T-helper 1 cell treated with Interleukin-12 subunit alpha and Interleukin-12 subunit beta and Interleukin-4 antibody, amounts not matched to agents 30 ng/mL and 1 ng/mL, for 36 hours (primary cell): ENCODE data around the gene CPN1. TPM values are rescaled to one million over a fixed set of nuclear protein-coding genes. Genes with fewer than 3 reads are reported as not detected.

Experiments
- intact Hi-C: fragments of 100-400 bp; cut with micrococcal nuclease; formaldehyde crosslinking; loops from one replicate; pipeline ENCODE4 v1.15.1; 2024
- total RNA-seq: library from RNA; stranded (reverse); gene quantifications from 2 replicates; pipeline ENCODE4 v1.2.3, GENCODE V29; 2022

Gene CPN1
- total RNA-seq, 1 donor from 2014 or later: not detected

- intact Hi-C loops: loop anchor here (10.0 kb wide), 2 partner anchors 565 to 1865 kb away; partner anchors contain the start of genes GOT1 and R3HCC1L
Observed at GRCh38 chr10:100000109-100000644, 81.5 kb downstream of the CPN1 start.

GRCh38 chr10:99999319-100000108, 82.2 kb downstream of the CPN1 start:
- intact Hi-C loops: loop anchor here (10.0 kb wide), 2 partner anchors 565 to 1865 kb away; partner anchors contain the start of genes GOT1 and R3HCC1L

- intact Hi-C loops: no loop called here
Observed at GRCh38 chr10:99998889-99999288, 82.8 kb downstream of the CPN1 start.

- intact Hi-C loops: no loop called here
Observed at GRCh38 chr10:99996671-99997648, 84.7 kb downstream of the CPN1 start.

GRCh38 chr10:99995713-99996112, 86.0 kb downstream of the CPN1 start:
- intact Hi-C loops: no loop called here

GRCh38 chr10:99995269-99995668, 86.4 kb downstream of the CPN1 start:
- intact Hi-C loops: no loop called here

GRCh38 chr10:99994801-99995200, 86.9 kb downstream of the CPN1 start:
- intact Hi-C loops: loop anchor here (1.0 to 5.0 kb wide), 2 partner anchors 14 to 262 kb away; partner anchors contain the start of genes COX15, CUTC and DNMBP

- intact Hi-C loops: loop anchor here (1.0 to 5.0 kb wide), 2 partner anchors 15 to 262 kb away; partner anchors contain the start of genes COX15, CUTC and DNMBP
Observed at GRCh38 chr10:99993701-99994689, 87.7 kb downstream of the CPN1 start.

Other genes starting within 250 kb of the CPN1 start
- 2.2 and 2.3 TPM in 2 replicates for gene DNMBP, start 71.9 kb downstream of the CPN1 start, total RNA-seq
- gene ERLIN1, start 104.2 kb upstream of the CPN1 start, total RNA-seq: 14.1 and 17.2 TPM in 2 replicates
- gene CHUK, start 147.7 kb upstream of the CPN1 start, total RNA-seq: 29.7 and 30.3 TPM in 2 replicates
- 40.7 and 42.0 TPM in 2 replicates for gene CWF19L1, start 185.8 kb upstream of the CPN1 start, total RNA-seq
- 56.3 and 63.2 TPM in 2 replicates for gene BLOC1S2, start 204.8 kb upstream of the CPN1 start, total RNA-seq
- 0.20 and 0.24 TPM in 2 replicates for gene PKD2L1, start 248.4 kb upstream of the CPN1 start, total RNA-seq